Placental epithelial cell (primary cell): ENCODE results near the gene ADCY2. TPM values are rescaled to one million over a fixed set of nuclear protein-coding genes. Genes with fewer than 3 reads are reported as not detected.

Source experiments
- total RNA-seq: library from RNA; depleted of rRNA; stranded (reverse); fragments of >200 nt; gene quantifications from 2 replicates; pipeline ENCODE4 v1.2.3, GENCODE V29; 2012

The ADCY2 gene
- 0.76 and 1.6 TPM in 2 replicates for total RNA-seq

GRCh38 chr5:7395947-7396712 is at the start of gene ADCY2:
ADCY2 (plus strand) TSS chr5:7396138; CDS start chr5:7396297, 159 bp downstream.

DNA sequence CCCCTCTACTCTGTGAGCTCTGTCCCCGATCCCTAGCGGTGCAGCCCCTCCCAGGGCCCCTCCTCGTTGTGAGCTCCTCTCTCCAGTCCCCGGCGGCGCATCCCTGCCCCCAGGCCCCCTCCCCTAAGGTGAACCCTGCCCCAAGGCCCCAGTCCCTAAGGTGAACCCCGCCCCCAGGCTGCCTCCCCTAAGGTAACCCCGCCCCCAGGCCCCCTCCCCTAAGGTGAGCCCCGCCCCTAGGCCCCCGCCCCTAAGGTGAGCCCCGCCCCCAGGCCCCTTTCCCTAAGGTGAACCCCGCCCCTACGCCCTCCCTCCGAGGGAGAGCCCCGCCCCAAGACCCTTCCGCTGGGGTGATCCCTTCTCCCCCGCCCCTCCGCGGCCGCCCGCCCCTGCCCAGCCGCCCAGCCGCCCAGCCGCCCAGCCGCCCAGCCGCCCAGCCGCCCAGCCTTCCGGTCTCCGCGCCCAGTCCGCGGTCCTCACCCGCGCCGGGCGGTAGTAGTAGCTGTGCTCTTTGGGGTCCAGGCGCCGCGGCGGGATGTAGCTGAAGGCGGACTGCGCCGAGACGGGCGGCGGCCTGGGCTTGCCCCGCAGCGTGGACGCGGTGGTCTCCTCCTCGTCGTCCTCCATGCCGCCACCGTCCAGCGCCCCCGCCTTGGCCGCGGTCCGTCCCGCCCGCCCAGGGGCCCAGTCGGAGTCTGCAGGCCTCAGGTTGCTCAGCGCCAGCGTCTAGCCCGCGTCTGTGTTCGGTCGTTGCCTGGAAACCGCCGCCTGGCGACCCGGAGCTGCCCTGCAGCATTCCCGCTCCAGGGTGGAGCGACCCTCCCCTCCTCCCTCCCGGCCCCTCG is 454.7 kb downstream of the ADCY2 start, which contains the start of gene CFAP90:
Gene CFAP90 (minus strand): TSS at position 739 of the 845 bp plus-strand sequence. CDS start 112 bp downstream, at position 627.

GRCh38 chr5:7868773-7869473 is 473.0 kb downstream of the ADCY2 start, which contains the start of the genes FASTKD3 and MTRR:
FASTKD3 (minus strand) TSS chr5:7869031; CDS start chr5:7868083, 948 bp downstream.
MTRR (plus strand) TSS chr5:7869148; CDS start chr5:7870795, 1,647 bp downstream.

